Measurements from ENCODE around the gene C15orf40.

DNA sequence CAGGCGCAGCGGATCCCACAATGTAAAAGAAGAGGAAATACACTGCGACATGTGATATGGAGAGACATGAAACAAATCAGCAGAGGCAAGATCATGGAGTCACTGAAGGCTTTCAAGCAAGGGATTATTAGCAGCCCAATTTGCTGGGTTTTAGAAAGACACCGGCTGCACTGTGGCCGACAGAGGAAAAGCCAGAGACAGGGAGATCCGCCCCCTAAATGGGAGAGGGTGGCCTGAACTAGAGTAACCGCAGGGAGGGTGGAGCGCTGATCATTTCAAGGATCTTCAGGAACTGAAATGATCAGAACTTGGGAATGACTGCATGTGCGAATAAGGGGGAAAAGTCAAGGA lies 612 bp upstream of the C15orf40 start:
- TF ChIP-seq CTCF (IDR thresholded peaks at IDR 0.05) (no peak), E2F1 (CRISPR knock-in tag; IDR thresholded peaks at IDR 0.05) (no peak), IRF2 (CRISPR knock-in tag; IDR thresholded peaks at IDR 0.05; ENCODE audit: borderline replicate concordance, low read depth) (no peak)

Data from WTC11 (cell line).